ENCODE measurements around the gene SPATA21.

Gene SPATA21

GRCh38 chr1:16450863-16451481 lies 13.7 kb upstream of the SPATA21 start:
- DNase-seq, result no peak

- DNase-seq, result no peak
Measured at GRCh38 chr1:16449666-16450065, 12.4 kb upstream of the SPATA21 start.

DNA sequence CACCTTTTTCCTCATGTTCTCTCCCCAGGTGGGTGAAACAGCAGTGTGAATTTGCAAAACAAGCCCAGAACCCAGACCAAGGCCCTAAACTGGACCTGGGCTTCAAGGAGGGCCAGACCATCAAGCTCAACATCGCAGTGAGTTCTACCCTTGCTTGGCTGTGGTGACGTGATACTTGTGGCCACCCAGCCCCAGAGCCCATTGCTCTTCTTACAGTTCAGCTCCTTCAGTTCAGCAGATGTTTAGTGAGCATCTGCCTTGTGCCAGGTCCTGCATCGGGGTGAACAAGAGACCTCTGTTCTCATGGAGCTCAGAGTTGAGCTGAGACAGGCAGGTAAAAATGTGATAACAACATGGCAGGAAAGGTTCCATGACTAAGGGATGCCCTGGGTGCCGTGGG lies 11.8 kb upstream of the SPATA21 start:
- DNase-seq, result no peak

DNA sequence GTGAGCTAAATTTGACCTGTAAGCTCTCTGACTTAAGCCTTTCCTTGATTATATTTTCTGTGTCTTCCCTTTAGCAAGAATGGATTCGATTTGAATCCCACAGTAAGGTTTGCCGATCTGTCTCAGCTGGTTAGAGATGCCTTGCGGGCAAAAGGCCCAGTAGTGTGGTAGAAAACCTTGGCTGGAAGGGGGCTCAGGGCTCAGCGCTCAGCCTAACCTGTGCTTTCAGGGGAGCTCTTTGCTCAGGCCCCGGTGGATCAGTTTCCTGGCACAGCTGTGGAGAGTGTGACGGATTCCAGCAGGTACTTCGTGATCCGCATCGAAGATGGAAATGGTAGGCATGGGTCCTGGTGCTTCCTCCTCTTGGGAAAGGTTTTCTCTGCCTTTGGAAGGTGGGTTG lies 10.4 kb upstream of the SPATA21 start:
- no peak for DNase-seq

GRCh38 chr1:16446116-16446515 lies 8.9 kb upstream of the SPATA21 start:
- DNase-seq, result no peak

DNA sequence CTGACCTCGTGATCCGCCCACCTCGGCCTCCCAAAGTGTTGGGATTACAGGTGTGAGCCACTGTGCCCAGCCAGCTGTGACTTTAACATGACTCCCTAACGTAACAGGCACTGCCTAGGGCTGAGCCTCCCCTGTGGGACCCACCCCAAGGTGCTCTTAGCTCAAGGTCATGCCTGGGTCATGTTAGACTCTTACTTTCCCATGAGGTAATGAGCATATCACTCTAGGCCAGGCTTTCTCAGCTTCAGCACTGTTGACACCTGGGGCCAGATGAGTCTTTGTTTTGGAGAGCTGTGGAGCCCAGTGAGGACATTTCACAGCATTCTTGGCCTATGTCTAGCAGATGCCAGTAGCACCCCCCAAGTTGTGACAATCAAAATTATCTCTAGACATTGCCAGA lies 7.8 kb upstream of the SPATA21 start:
- DNase-seq, result no peak

- DNase-seq, result no peak
Measured at GRCh38 chr1:16443975-16444770, 6.9 kb upstream of the SPATA21 start.

GRCh38 chr1:16442941-16443340 lies 5.7 kb upstream of the SPATA21 start:
- DNase-seq, result no peak

DNA sequence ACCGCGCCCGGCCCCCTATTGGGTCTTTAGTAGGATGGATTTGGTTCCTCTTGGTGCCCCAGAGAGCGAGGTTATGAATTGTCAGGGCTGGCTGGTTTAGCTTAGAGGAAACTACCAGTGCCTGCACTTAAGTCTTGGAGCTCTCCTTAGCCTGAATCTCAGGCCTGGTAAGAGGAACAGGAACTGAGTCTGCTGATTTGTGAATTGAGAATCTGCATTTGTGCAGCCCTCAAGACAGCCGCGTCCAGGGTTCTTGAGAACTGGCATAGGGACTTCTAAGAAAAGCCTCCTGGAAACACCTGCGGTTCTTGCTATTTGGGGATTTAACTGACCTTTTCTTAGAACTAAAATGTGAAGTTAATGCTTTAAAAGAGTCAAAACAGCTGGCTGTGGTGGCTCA lies 5.0 kb upstream of the SPATA21 start:
- DNase-seq, result no peak

DNA sequence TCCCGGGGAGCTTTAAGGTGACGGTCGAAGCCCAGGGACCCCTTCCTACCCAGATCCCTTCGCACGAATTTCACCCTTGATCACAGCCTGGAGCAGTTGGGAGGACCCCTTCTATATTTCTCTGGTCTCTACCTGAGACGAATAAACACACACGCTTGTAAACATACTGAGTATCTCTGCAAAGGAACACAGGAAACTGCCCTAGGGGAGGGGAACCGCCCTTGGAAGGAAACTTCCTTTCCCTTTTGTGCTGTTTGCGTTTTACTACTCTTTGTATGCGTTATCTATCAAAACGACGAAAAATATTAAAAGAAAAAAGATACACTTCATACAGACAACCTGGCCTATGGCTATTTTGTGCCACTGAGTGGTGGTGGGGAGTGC lies 4.0 kb upstream of the SPATA21 start:
- no peak for DNase-seq

DNA sequence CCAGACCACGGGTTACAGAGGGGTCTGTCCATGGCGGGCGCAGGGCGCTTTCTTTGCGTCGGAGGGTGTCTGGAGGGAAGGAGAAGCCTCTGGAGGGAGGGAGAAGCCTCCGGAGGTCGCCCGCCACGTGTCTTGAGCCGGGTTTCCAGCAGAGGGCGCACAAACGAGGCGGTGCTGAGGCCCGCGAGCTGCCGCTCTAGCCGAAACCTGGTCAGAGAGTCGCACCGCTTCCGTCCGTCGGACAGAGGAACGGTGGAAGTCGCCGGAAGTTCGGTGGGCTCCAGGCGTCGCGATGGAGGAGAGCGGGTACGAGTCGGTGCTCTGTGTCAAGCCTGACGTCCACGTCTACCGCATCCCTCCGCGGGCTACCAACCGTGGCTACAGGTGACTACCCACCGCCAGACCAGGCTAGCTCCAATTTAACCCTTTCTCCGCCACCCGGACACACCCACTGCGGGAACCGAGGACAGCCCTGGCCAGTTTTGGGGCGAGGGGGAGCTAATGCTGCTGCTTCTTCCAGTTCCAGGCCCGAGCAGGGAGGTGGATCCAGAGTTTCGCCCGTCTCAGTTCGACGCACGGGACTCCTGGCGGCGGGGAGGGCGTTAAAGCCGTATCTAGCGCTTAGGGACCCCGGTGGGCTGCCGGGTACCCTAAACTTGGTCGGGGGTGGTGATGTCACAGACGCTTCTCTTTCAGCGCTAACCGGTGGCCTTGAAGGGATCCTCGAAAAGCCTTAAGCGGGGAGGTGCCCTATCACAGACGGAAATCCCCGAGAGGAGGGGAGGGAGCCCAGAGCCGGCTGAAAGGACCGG lies 3.5 kb upstream of the SPATA21 start, which contains the start of gene NECAP2:
NECAP2 (plus strand) TSS at position 255 of the 812 bp plus-strand sequence; CDS start at position 293, 38 bp downstream.
- peak; percentile 45 for DNase-seq

DNA sequence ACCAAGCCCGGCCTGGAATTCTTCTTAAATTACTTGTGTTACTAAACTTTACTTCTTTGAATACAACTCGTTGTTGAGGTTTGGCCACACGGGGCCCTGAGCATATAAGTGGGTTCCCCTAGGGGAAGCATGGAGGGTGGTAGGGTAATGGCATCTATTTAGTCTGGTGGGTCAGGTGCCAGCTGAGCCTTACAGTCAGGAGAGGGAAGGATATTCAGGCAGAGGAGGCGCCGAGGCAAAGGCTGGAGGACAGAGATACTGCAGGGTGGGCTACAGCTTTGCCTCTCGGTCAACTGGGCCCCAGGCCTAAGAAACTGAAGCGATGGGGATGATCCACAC lies 2.9 kb upstream of the SPATA21 start:
- no peak for DNase-seq

GRCh38 chr1:16438924-16439323 lies 1.7 kb upstream of the SPATA21 start:
- DNase-seq, result no peak

- DNase-seq, result no peak
Measured at GRCh38 chr1:16438516-16438915, 1.3 kb upstream of the SPATA21 start.

GRCh38 chr1:16434501-16434900 lies 2.7 kb downstream of the SPATA21 start:
- DNase-seq, result no peak

- no peak for DNase-seq
Measured at GRCh38 chr1:16434007-16434406, 3.2 kb downstream of the SPATA21 start.

- DNase-seq, result no peak
Measured at GRCh38 chr1:16433030-16433429, 4.2 kb downstream of the SPATA21 start.

GRCh38 chr1:16430606-16431005 lies 6.6 kb downstream of the SPATA21 start:
- no peak for DNase-seq

DNA sequence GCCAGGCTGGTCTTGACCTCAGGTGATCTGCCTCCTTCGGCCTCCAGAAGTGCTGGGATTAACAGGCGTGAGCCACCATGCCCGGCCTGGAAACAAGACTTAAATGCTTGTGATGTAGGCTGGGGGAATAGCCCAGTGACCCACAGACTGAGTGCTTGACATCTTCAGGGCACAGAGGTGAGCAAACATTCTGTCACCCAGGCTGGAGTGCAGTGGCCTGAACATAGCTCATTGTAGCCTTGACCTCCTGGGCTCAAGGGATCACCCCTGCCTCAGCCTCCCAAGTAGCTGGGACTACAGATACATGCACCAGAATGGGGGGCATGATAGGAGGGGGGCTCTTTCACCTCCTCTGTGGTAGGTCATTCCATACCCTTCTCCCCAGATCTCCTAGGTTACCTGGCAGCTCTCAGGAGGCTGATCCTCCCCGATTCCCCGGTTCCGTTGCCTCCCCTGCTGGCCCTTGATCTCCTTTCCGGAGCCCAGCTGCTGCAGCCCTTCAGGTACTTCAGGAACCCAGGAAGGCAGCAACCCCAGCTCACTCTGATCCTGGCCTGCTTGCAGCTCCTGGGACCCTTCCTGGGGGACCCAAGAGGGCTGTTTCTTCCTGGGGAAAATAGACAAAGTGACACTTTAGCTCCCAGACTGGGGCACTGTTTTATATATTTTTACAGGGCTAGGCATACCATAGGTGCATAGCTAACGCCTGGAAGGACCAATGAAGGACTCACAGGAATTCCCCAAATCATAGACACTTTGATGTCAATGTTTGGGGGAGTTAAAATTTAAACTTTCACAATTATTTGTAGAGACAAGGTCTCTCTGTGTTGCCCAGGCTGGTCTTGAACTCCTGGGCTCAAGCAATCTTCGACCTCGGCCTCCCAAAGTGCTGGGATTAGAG lies 11.8 kb downstream of the SPATA21 start:
- DNase-seq, result no peak

DNA sequence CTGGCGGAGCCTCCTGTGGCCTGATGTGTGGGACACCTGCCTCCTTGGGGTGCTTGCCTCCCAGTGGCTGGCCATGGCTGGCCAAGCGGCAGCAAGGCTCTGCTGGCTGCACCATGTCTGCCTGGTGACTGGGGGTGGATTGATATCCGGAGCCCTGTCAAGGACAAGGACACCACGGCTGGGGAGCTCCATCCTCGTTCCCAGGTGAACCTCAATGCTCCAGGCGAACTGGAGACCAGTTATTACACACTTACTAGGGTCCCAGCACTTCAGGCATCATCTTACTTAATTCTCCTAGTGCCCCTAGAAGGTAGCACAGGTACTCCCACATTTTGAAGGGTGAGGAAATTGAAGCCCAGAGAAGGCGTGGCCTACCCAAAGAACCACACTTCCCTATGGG lies 15.2 kb downstream of the SPATA21 start:
- no peak for DNase-seq

DNA sequence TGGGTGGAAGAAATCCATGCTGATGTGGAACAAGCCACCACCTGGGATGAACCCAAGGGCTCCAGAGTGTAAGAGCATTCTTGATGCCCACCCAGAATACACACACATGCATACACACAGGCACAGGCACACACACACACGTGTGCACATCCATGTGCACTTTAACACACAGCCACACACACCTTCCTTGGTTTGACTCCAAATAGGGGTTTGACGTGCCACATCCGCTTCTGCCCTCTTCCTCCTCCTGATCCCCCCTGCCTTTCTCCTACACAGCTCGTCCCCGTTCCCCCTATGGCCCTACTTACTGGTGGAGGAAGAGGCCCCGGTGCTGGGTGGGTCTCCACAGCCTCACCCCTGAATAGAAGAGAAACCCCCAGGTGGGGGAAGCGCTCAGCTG lies 16.0 kb downstream of the SPATA21 start:
- DNase-seq, result no peak

GRCh38 chr1:16420424-16421118 lies 16.7 kb downstream of the SPATA21 start:
- DNase-seq, result no peak

Data from SIG-M5 (cell line).